Neutrophil (primary cell): ENCODE results near the gene SUPT3H.

Experiments used
- H3K27ac ChIP-seq: fragments of 200-600 bp; sonication (generic); 2 replicates; pipeline ENCODE4 v1.5.1; 2016; ENCODE audit warnings: mild to moderate bottlenecking, moderate library complexity
- H3K27me3 ChIP-seq: fragments of 200-600 bp; sonication (generic); 2 replicates; pipeline ENCODE4 v1.6.0; 2016; ENCODE audit warnings: mild to moderate bottlenecking
- H3K36me3 ChIP-seq: fragments of 200-600 bp; sonication (generic); 2 replicates; pipeline ENCODE4 v1.5.1; 2017
- H3K4me1 ChIP-seq, 2 experiments: fragments of 200-600 bp in 1 of 2; sonication (generic) in 1 of 2; 1 replicate in 1 of 2; 2 replicates in 1 of 2; pipeline versions ENCODE4 v1.5.1 to v1.6.1; 2013 to 2016; ENCODE audit warnings: low read depth in 1 of 2, low read length in 1 of 2, mild to moderate bottlenecking in 1 of 2, moderate library complexity in 1 of 2; ENCODE audit not compliant: control insufficient read depth in 1 of 2, insufficient read depth in 1 of 2
- H3K4me3 ChIP-seq, 2 experiments: fragments of 200-600 bp in 1 of 2; sonication (generic) in 1 of 2; 1 replicate in 1 of 2; 2 replicates in 1 of 2; pipeline ENCODE4 v1.5.1; 2013 to 2016; ENCODE audit warnings: low read depth in 1 of 2, low read length in 1 of 2, mild to moderate bottlenecking in 1 of 2, moderate library complexity in 1 of 2
- H3K9me3 ChIP-seq: fragments of 200-600 bp; sonication (generic); 2 replicates; pipeline ENCODE4 v1.5.1; 2016
- CTCF ChIP-seq: fragments of 200-600 bp; sonication (generic); IDR thresholded peaks from 2 replicates; pipeline ENCODE4 v1.5.1; 2016; ENCODE audit warnings: antibody characterized with exemption

The SUPT3H gene

DNA sequence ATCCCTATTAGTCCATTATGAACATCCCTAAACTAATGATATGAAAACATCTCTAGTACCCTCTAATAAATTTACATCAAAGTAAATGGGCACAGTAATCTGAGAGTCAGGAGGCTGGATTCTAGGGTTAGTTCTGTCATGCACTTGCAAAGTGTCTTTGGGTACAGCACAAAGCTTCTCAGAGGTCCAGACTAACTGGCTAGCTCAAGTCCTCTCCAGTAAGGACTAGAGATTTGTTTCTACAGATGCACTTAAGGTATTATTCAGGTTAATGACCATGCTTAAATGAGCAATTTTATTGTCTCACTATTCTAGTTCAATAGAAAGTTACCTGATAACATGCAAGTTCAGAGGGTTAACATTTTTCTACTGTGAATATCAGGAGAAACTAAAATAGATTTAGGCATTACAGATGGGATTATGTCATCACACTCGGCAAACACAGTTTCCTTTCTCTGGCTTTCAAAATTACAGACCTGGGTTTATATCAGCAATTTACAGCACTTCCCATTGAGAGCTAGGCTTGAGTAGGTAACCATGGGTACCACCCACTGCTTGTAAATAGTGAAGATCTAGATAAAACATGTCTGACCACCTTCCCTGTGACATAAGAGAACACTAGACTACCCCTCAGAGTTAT lies 452.5 kb downstream of the SUPT3H start:
- no peak overlapping the region for H3K27ac ChIP-seq
- H3K36me3 ChIP-seq, result no peaks in the 10 kb centered on the region
- H3K9me3 ChIP-seq, result no peaks in the 10 kb centered on the region
- no peak for TF ChIP-seq CTCF
- H3K27me3 ChIP-seq, result no peaks in the 10 kb centered on the region
- H3K4me1 ChIP-seq, result no peaks in the 10 kb centered on the region
- H3K4me3 ChIP-seq, result no peak overlapping the region

DNA sequence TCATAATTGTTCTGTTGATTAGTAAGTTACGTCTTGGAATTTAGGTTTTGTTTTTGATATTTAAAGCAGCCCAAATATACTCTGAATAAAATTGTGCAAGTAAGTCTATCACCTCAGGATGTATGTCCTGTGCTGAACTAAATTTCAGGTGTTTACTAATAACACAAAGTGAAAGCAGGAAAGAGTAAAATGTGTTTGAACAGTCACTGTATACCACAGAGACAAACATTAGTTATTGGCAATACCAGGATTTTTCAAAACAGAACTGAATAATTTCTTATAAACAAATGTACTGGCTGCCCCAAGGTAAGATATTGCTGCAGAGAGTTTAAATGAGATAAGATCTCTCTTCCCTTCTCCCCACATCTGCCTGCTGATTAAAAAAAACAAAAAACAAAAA lies 454.3 kb downstream of the SUPT3H start:
- Histone ChIP-seq H3K4me3 (no peak overlapping the region), H3K27ac (no peak overlapping the region)

GRCh38 chr6:44921798-44922197 lies 455.9 kb downstream of the SUPT3H start:
- H3K27me3 ChIP-seq, result no peaks in the 10 kb centered on the region
- no peak overlapping the region for H3K4me3 ChIP-seq
- TF ChIP-seq CTCF, result no peak
- H3K9me3 ChIP-seq, result no peaks in the 10 kb centered on the region
- H3K4me1 ChIP-seq, result no peaks in the 10 kb centered on the region
- no peaks in the 10 kb centered on the region for H3K36me3 ChIP-seq
- H3K27ac ChIP-seq, result no peak overlapping the region

More for the DNA sequence above, 454.3 kb downstream of the SUPT3H start:
- no peak for TF ChIP-seq CTCF
- Histone ChIP-seq H3K36me3 (no peaks in the 10 kb centered on the region), H3K9me3 (no peaks in the 10 kb centered on the region), H3K27me3 (no peaks in the 10 kb centered on the region), H3K4me1 (no peaks in the 10 kb centered on the region)

GRCh38 chr6:44920952-44921491 lies 456.7 kb downstream of the SUPT3H start:
- H3K36me3 ChIP-seq, result no peaks in the 10 kb centered on the region
- H3K27ac ChIP-seq, result no peak overlapping the region
- H3K4me1 ChIP-seq, result no peaks in the 10 kb centered on the region
- no peaks in the 10 kb centered on the region for H3K9me3 ChIP-seq
- H3K4me3 ChIP-seq, result no peak overlapping the region
- no peak for TF ChIP-seq CTCF
- no peaks in the 10 kb centered on the region for H3K27me3 ChIP-seq

- Histone ChIP-seq H3K27ac (no peak overlapping the region), H3K9me3 (no peaks in the 10 kb centered on the region), H3K27me3 (no peaks in the 10 kb centered on the region), H3K4me1 (no peaks in the 10 kb centered on the region), H3K4me3 (no peak overlapping the region), H3K36me3 (no peaks in the 10 kb centered on the region)
- TF ChIP-seq CTCF, result no peak
Measured at GRCh38 chr6:44918671-44919296, 458.9 kb downstream of the SUPT3H start.
